Neural cell (in vitro differentiated cells): ENCODE data around the gene CTNNA2.

ENCODE experiments used
- POLR2AphosphoS5 ChIP-seq: IDR thresholded peaks from 2 replicates; pipeline ENCODE4 v1.6.1; 2012
- RAD21 ChIP-seq: fragments of 450-650 bp; conservative IDR thresholded peaks from 2 replicates; pipeline ENCODE4 v1.6.1; 2014; ENCODE audit warnings: antibody characterized with exemption, mild to moderate bottlenecking, moderate library complexity
- TF ChIP-seq, protein P1 (sequence below): fragments of 450-650 bp; IDR thresholded peaks from 2 replicates; pipeline ENCODE4 v1.5.1; 2014; ENCODE audit warnings: antibody characterized with exemption, mild to moderate bottlenecking, moderate library complexity; ENCODE audit not compliant: poor library complexity, severe bottlenecking

DNA sequence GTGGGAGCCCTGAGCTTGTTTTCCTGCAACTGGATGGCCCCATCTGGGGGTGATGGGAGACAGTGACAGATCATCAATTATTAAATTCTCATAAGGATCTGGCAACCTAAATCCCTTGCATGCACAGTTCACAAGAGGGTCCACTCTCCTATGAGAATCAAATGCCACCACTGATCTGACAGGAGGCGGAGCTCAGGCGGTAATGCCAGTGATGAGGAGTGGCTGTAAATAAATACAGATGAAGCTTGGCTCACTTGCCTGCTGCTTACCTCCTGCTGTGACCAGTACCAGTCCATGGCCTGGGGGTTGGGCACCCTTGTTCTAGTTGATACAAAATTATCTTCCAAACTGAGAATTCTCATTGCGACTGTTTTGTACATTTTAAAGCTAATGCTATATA, 258.6 kb downstream of the CTNNA2 start:
- TF ChIP-seq, protein P1, sequence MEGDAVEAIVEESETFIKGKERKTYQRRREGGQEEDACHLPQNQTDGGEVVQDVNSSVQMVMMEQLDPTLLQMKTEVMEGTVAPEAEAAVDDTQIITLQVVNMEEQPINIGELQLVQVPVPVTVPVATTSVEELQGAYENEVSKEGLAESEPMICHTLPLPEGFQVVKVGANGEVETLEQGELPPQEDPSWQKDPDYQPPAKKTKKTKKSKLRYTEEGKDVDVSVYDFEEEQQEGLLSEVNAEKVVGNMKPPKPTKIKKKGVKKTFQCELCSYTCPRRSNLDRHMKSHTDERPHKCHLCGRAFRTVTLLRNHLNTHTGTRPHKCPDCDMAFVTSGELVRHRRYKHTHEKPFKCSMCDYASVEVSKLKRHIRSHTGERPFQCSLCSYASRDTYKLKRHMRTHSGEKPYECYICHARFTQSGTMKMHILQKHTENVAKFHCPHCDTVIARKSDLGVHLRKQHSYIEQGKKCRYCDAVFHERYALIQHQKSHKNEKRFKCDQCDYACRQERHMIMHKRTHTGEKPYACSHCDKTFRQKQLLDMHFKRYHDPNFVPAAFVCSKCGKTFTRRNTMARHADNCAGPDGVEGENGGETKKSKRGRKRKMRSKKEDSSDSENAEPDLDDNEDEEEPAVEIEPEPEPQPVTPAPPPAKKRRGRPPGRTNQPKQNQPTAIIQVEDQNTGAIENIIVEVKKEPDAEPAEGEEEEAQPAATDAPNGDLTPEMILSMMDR, result no peak
- no peak for TF ChIP-seq RAD21
- TF ChIP-seq POLR2AphosphoS5, result no peak
